Osteocyte (in vitro differentiated cells): ENCODE data around the gene S100B. TPM values are rescaled to one million over a fixed set of nuclear protein-coding genes. Genes with fewer than 3 reads are reported as not detected.
A peak's percentile ranks its signal among the peaks of the same experiment; 100 is the strongest.
"Not testable (repeated sequence)": the region's sequence is repeated elsewhere in the genome, so short reads cannot be mapped to it uniquely, and the experiment has no call there.

Experiments used
- DNase-seq: peaks from one replicate; pipeline ENCODE4 v3.0.0; 2021; ENCODE audit warnings: mixed read lengths; ENCODE audit not compliant: unreplicated experiment; ENCODE audit errors: extremely low spot score
- H3K27ac Mint-ChIP-seq: one replicate; pipeline ENCODE4 v1.8.0; 2021; ENCODE audit warnings: mild to moderate bottlenecking, mixed read lengths; ENCODE audit not compliant: unreplicated experiment
- H3K27me3 Mint-ChIP-seq: one replicate; pipeline ENCODE4 v1.8.0; 2021; ENCODE audit warnings: mixed read lengths; ENCODE audit not compliant: unreplicated experiment
- H3K36me3 Mint-ChIP-seq: one replicate; pipeline ENCODE4 v1.8.0; 2021; ENCODE audit warnings: mixed read lengths; ENCODE audit not compliant: unreplicated experiment
- H3K4me1 Mint-ChIP-seq: one replicate; pipeline ENCODE4 v1.8.0; 2021; ENCODE audit warnings: mixed read lengths; ENCODE audit not compliant: unreplicated experiment
- H3K4me3 Mint-ChIP-seq: one replicate; pipeline ENCODE4 v1.8.0; 2021; ENCODE audit warnings: mild to moderate bottlenecking, moderate library complexity, mixed read lengths; ENCODE audit not compliant: unreplicated experiment
- H3K9me3 Mint-ChIP-seq: one replicate; pipeline ENCODE4 v1.8.0; 2021; ENCODE audit warnings: mixed read lengths; ENCODE audit not compliant: unreplicated experiment
- total RNA-seq: library from RNA; stranded (reverse); gene quantifications from 2 replicates; pipeline ENCODE4 v1.2.1, GENCODE V29; 2021
- TF ChIP-seq, protein P1 (sequence below): fragments of 200-600 bp; sonication (generic); IDR thresholded peaks from 2 replicates; pipeline ENCODE4 v1.5.0; 2021; ENCODE audit warnings: antibody characterized with exemption, mild to moderate bottlenecking, moderate library complexity

S100B gene
- total RNA-seq, 1 donor from 2014 or later: not detected

- peak; percentile 100 for DNase-seq
- Mint-ChIP-seq H3K4me1 (peaks cover 51% of the 10 kb centered on the region), H3K9me3 (no peaks in the 10 kb centered on the region), H3K27me3 (peaks cover 4% of the 10 kb centered on the region), H3K4me3 (peak within 1 kb of the TSS; percentile 86), H3K27ac (peak within 1 kb of the TSS; percentile 99), H3K36me3 (peaks cover 8% of the 10 kb centered on the region)
- TF ChIP-seq, protein P1, sequence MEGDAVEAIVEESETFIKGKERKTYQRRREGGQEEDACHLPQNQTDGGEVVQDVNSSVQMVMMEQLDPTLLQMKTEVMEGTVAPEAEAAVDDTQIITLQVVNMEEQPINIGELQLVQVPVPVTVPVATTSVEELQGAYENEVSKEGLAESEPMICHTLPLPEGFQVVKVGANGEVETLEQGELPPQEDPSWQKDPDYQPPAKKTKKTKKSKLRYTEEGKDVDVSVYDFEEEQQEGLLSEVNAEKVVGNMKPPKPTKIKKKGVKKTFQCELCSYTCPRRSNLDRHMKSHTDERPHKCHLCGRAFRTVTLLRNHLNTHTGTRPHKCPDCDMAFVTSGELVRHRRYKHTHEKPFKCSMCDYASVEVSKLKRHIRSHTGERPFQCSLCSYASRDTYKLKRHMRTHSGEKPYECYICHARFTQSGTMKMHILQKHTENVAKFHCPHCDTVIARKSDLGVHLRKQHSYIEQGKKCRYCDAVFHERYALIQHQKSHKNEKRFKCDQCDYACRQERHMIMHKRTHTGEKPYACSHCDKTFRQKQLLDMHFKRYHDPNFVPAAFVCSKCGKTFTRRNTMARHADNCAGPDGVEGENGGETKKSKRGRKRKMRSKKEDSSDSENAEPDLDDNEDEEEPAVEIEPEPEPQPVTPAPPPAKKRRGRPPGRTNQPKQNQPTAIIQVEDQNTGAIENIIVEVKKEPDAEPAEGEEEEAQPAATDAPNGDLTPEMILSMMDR: no peak
These were observed 30.7 kb upstream of the S100B start, which contains the start of gene PRMT2 for GRCh38 chr21:46635324-46636180. Gene PRMT2, plus strand, starts transcription at chr21:46635674. Its CDS starts 1,278 bp downstream, at chr21:46636952.

GRCh38 chr21:46634966-46635323 lies 30.1 kb upstream of the S100B start:
- Mint-ChIP-seq H3K4me3 (peak overlapping the region; percentile 86), H3K27ac (peak overlapping the region; percentile 99), H3K4me1 (peaks cover 48% of the 10 kb centered on the region), H3K27me3 (peaks cover 4% of the 10 kb centered on the region), H3K9me3 (no peaks in the 10 kb centered on the region), H3K36me3 (peaks cover 6% of the 10 kb centered on the region)
- peak; percentile 89 for DNase-seq
- TF ChIP-seq, protein P1: peak; percentile 37

DNA sequence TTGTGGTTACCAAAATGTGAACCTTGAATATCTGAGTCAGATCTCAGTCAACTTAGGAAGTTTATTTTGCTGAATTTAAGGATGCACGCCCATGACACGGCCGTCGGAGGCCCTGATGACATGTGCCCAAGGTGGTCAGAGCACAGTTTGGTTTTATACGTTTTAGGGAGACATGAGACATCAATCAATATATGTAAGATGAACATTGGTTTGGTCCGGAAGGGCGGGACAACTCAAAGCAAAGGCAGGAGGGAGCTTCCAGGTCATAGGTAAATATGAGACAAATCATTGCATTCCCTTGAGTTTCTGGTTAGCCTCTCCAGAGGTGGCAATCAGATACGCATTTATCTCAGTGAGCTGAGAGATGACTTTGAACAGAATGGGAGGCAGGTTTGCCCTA lies 29.5 kb upstream of the S100B start:
- peak overlapping the region; percentile 86 for H3K4me3 Mint-ChIP-seq
- peak overlapping the region; percentile 99 for H3K27ac Mint-ChIP-seq
- TF ChIP-seq, protein P1: no peak
- no peak for DNase-seq
- H3K4me1 Mint-ChIP-seq: peaks cover 43% of the 10 kb centered on the region
- H3K27me3 Mint-ChIP-seq: peaks cover 5% of the 10 kb centered on the region
- H3K36me3 Mint-ChIP-seq: peaks cover 5% of the 10 kb centered on the region
- H3K9me3 Mint-ChIP-seq: no peaks in the 10 kb centered on the region

GRCh38 chr21:46633566-46633965 lies 28.7 kb upstream of the S100B start:
- Mint-ChIP-seq H3K9me3 (no peaks in the 10 kb centered on the region), H3K36me3 (peaks cover 5% of the 10 kb centered on the region), H3K4me1 (peaks cover 35% of the 10 kb centered on the region), H3K27ac (peak overlapping the region; percentile 99), H3K4me3 (no peak overlapping the region), H3K27me3 (peaks cover 9% of the 10 kb centered on the region)
- TF ChIP-seq, protein P1: no peak
- DNase-seq: no peak

- H3K36me3 Mint-ChIP-seq, H3K9me3 Mint-ChIP-seq, H3K4me1 Mint-ChIP-seq, H3K4me3 Mint-ChIP-seq, H3K27me3 Mint-ChIP-seq, H3K27ac Mint-ChIP-seq, DNase-seq: not testable (repeated sequence)
These were observed 26.0 kb upstream of the S100B start for GRCh38 chr21:46630915-46631314.
